RWPE2 (cell line): ENCODE results near the gene JAK1.
A peak's percentile ranks its signal among the peaks of the same experiment; 100 is the strongest.
"Not testable (repeated sequence)": the region's sequence is repeated elsewhere in the genome, so short reads cannot be mapped to it uniquely, and the experiment has no call there.

Source experiments
- ATAC-seq: fragments of 200-7000 bp; cut with Tn5 transposase; 3 replicates; pipeline ENCODE4 v1.9.1; 2021; ENCODE audit warnings: low read depth
- DNase-seq: peaks from one replicate; pipeline ENCODE4 v3.0.0-alpha.2; 2020; ENCODE audit warnings: low spot score
- H3K27ac ChIP-seq: fragments of 450-650 bp; 2 replicates; pipeline ENCODE4 v1.5.1; 2017; ENCODE audit warnings: mild to moderate bottlenecking; ENCODE audit not compliant: poor library complexity, severe bottlenecking
- H3K27me3 ChIP-seq: fragments of 250-450 bp; sonication (Bioruptor Pico); 2 replicates; pipeline ENCODE4 v1.5.1; 2021; ENCODE audit warnings: mild to moderate bottlenecking, moderate library complexity; ENCODE audit not compliant: insufficient read depth, poor library complexity, severe bottlenecking
- H3K36me3 ChIP-seq: fragments of 250-450 bp; sonication (Bioruptor Pico); 2 replicates; pipeline ENCODE4 v1.5.1; 2020; ENCODE audit warnings: low read depth, mild to moderate bottlenecking, moderate library complexity
- H3K4me1 ChIP-seq: fragments of 250-450 bp; sonication (Bioruptor Pico); 2 replicates; pipeline ENCODE4 v1.5.1; 2021; ENCODE audit warnings: mild to moderate bottlenecking, moderate library complexity; ENCODE audit not compliant: insufficient read depth, poor library complexity, severe bottlenecking
- H3K4me3 ChIP-seq: fragments of 250-450 bp; sonication (Bioruptor Pico); 2 replicates; pipeline ENCODE4 v1.5.1; 2021; ENCODE audit warnings: mild to moderate bottlenecking, moderate library complexity; ENCODE audit not compliant: severe bottlenecking
- H3K9me3 ChIP-seq: fragments of 250-450 bp; sonication (Bioruptor Pico); 2 replicates; pipeline ENCODE4 v1.5.1; 2021; ENCODE audit warnings: mild to moderate bottlenecking, moderate library complexity; ENCODE audit not compliant: severe bottlenecking
- CTCF ChIP-seq: fragments of 450-650 bp; IDR thresholded peaks from one replicate; pipeline ENCODE4 v1.5.1; 2017; ENCODE audit warnings: mild to moderate bottlenecking, moderate library complexity; ENCODE audit not compliant: poor library complexity, severe bottlenecking

Gene JAK1

GRCh38 chr1:64828829-64829228 is 137.5 kb downstream of the JAK1 start:
- TF ChIP-seq CTCF, result no peak
- Histone ChIP-seq H3K27ac (no peak overlapping the region), H3K9me3 (no peaks in the 10 kb centered on the region), H3K36me3 (peaks cover 13% of the 10 kb centered on the region), H3K4me1 (no peaks in the 10 kb centered on the region), H3K4me3 (no peak overlapping the region), H3K27me3 (no peaks in the 10 kb centered on the region)
- no peak for DNase-seq
- ATAC-seq, result no peak

- H3K27ac ChIP-seq, result no peak overlapping the region
- no peaks in the 10 kb centered on the region for H3K36me3 ChIP-seq
- H3K9me3 ChIP-seq, result no peaks in the 10 kb centered on the region
- TF ChIP-seq CTCF, result no peak
- no peaks in the 10 kb centered on the region for H3K4me1 ChIP-seq
- H3K27me3 ChIP-seq, result no peaks in the 10 kb centered on the region
- ATAC-seq (no peak), DNase-seq (no peak)
- no peak overlapping the region for H3K4me3 ChIP-seq
These were observed 139.4 kb downstream of the JAK1 start for GRCh38 chr1:64826991-64827390.

GRCh38 chr1:64823691-64824476 is 142.5 kb downstream of the JAK1 start:
- ATAC-seq (peak; percentile 52; the same call in 2 of the 3 replicates), DNase-seq (no peak)
- H3K9me3 ChIP-seq, result no peaks in the 10 kb centered on the region
- TF ChIP-seq CTCF, result peak; percentile 85
- no peak overlapping the region for H3K4me3 ChIP-seq
- no peaks in the 10 kb centered on the region for H3K36me3 ChIP-seq
- no peaks in the 10 kb centered on the region for H3K4me1 ChIP-seq
- no peak overlapping the region for H3K27ac ChIP-seq
- no peaks in the 10 kb centered on the region for H3K27me3 ChIP-seq

GRCh38 chr1:64822621-64823020 is 143.7 kb downstream of the JAK1 start:
- Histone ChIP-seq H3K4me3 (no peak overlapping the region), H3K27ac (no peak overlapping the region), H3K27me3 (no peaks in the 10 kb centered on the region), H3K36me3 (no peaks in the 10 kb centered on the region), H3K9me3 (no peaks in the 10 kb centered on the region), H3K4me1 (no peaks in the 10 kb centered on the region)
- TF ChIP-seq CTCF, result no peak
- no peak; the same call in 1 of the 3 replicates for ATAC-seq
- DNase-seq, result no peak

GRCh38 chr1:64820572-64820971 is 145.8 kb downstream of the JAK1 start:
- H3K36me3 ChIP-seq, H3K27ac ChIP-seq, DNase-seq, H3K4me1 ChIP-seq, H3K9me3 ChIP-seq, H3K4me3 ChIP-seq, ATAC-seq, H3K27me3 ChIP-seq: not testable (repeated sequence)

GRCh38 chr1:64817364-64817763 is 149.0 kb downstream of the JAK1 start:
- H3K27me3 ChIP-seq, ATAC-seq, H3K36me3 ChIP-seq, DNase-seq, H3K9me3 ChIP-seq, H3K27ac ChIP-seq, H3K4me1 ChIP-seq, H3K4me3 ChIP-seq: not testable (repeated sequence)
